Body of pancreas (tissue), 4 donors: ENCODE data around the gene TLR2. TPM values are rescaled to one million over a fixed set of nuclear protein-coding genes. Genes with fewer than 3 reads are reported as not detected.
A peak's percentile ranks its signal among the peaks of the same experiment; 100 is the strongest.

Source experiments
- ATAC-seq: fragments of 150-250 bp; one replicate; pipeline ENCODE4 v1.9.1; 2016
- DNase-seq, 4 donors: peaks; one replicate each; pipeline ENCODE4 v3.0.0-alpha.2; 2019
- H3K27ac ChIP-seq, 4 donors: fragments of 200-600 bp; sonication (generic); 1 replicate in 3 of 4; 2 replicates in 1 of 4; pipeline versions ENCODE4 v1.5.1 to v1.6.1; 2016 to 2019; ENCODE audit warnings: mild to moderate bottlenecking in 1 of 4, mixed read lengths in 1 of 4, moderate library complexity in 1 of 4
- H3K27me3 ChIP-seq, 2 donors: fragments of 200-600 bp; sonication (generic); one replicate each; pipeline ENCODE4 v1.6.0; 2016; ENCODE audit warnings: mild to moderate bottlenecking in 1 of 2
- H3K36me3 ChIP-seq, 2 donors: fragments of 200-600 bp; sonication (generic); replicated peaks in 1 of 2; 2 replicates each; pipeline ENCODE4 v1.5.1; 2016; ENCODE audit warnings: low read depth in 2 of 2; ENCODE audit not compliant: insufficient read depth in 1 of 2
- H3K4me1 ChIP-seq: fragments of 200-600 bp; sonication (generic); one replicate; pipeline ENCODE4 v1.6.0; 2016
- H3K4me3 ChIP-seq, 2 donors: fragments of 200-600 bp; sonication (generic); 1 replicate in 1 of 2; 2 replicates in 1 of 2; pipeline ENCODE4 v1.5.1; 2016 to 2019
- H3K9me3 ChIP-seq, 3 donors: fragments of 200-600 bp; sonication (generic); 1 replicate in 2 of 3; 2 replicates in 1 of 3; pipeline ENCODE4 v1.5.1; 2016
- CTCF ChIP-seq, 7 experiments: fragments of 450-650 bp in 4 of 7; fragments of 200-600 bp in 3 of 7; sonication (generic) in 3 of 7; IDR thresholded peaks; one replicate each; pipeline ENCODE4 v1.5.1; 2016 to 2019; ENCODE audit warnings: antibody characterized with exemption in 7 of 7
- POLR2A ChIP-seq, 3 donors: fragments of 450-650 bp; IDR thresholded peaks; one replicate each; pipeline ENCODE4 v1.6.1; 2016; ENCODE audit warnings: antibody characterized with exemption in 3 of 3, mild to moderate bottlenecking in 2 of 3
- WGBS, 2 donors: methylation state at CpG; one replicate each; pipeline ENCODE4 v1.1.5; 2017; 5-methylcytosine and 5-hydroxymethylcytosine counted together
- intact Hi-C: fragments of 100-400 bp; cut with DNase I; formaldehyde crosslinking; loops from one replicate; pipeline ENCODE4 v1.15.1; 2023
- total RNA-seq, 2 donors: library from RNA; depleted of rRNA; stranded (reverse); fragments of >200 nt; gene quantifications; one replicate each; pipeline ENCODE4 v1.1.0, GENCODE V29; 2016

TLR2 gene
- total RNA-seq, 2 donors from 2014 or later = 9.9 to 15.8 TPM

- Histone ChIP-seq H3K9me3 (peaks cover 0 to 3% (median 0%) of the 10 kb centered on the region in 3 donors), H3K4me3 (no peak overlapping the region), H3K4me1 (no peaks in the 10 kb centered on the region), H3K36me3 (no peaks in the 10 kb centered on the region), H3K27me3 (no peaks in the 10 kb centered on the region), H3K27ac (no peak overlapping the region)
- TF ChIP-seq CTCF (IDR thresholded peaks at IDR 0.05) (no peak), POLR2A (IDR thresholded peaks at IDR 0.05) (no peak)
- 45 to 47% methylated on average over 4 of the region's 4 CpGs for WGBS, 2 donors
- DNase-seq (no peak), ATAC-seq (no peak)
- intact Hi-C loops = no loop called here
These were observed 36.1 kb upstream of the TLR2 start for GRCh38 chr4:153647975-153648374.

- no peak for DNase-seq
These were observed 34.5 kb upstream of the TLR2 start for GRCh38 chr4:153649572-153649991.

GRCh38 chr4:153651116-153651515, 33.0 kb upstream of the TLR2 start:
- intact Hi-C loops = no loop called here
- Histone ChIP-seq H3K27ac (peak overlapping the region in 1 of 4 donors; percentile 57), H3K36me3 (no peaks in the 10 kb centered on the region), H3K4me1 (no peaks in the 10 kb centered on the region), H3K9me3 (no peaks in the 10 kb centered on the region), H3K27me3 (no peaks in the 10 kb centered on the region), H3K4me3 (no peak overlapping the region)
- no peak for DNase-seq
- WGBS, 2 donors = 58 to 62% methylated on average over 3 of the region's 3 CpGs
- TF ChIP-seq POLR2A (IDR thresholded peaks at IDR 0.05) (no peak), CTCF (IDR thresholded peaks at IDR 0.05) (no peak)
- no peak for ATAC-seq

More at GRCh38 chr4:153649572-153649991, 34.5 kb upstream of the TLR2 start:
- TF ChIP-seq POLR2A (IDR thresholded peaks at IDR 0.05) (no peak), CTCF (IDR thresholded peaks at IDR 0.05) (no peak)
- intact Hi-C loops = no loop called here
- no peak for ATAC-seq
- no peaks in the 10 kb centered on the region for H3K36me3 ChIP-seq
- H3K27me3 ChIP-seq = no peaks in the 10 kb centered on the region
- H3K4me1 ChIP-seq = no peaks in the 10 kb centered on the region
- H3K4me3 ChIP-seq = no peak overlapping the region
- WGBS, 2 donors = 48 to 51% methylated on average over 6 of the region's 6 CpGs
- peaks cover 0 to 3% (median 0%) of the 10 kb centered on the region in 3 donors for H3K9me3 ChIP-seq
- H3K27ac ChIP-seq = no peak overlapping the region

GRCh38 chr4:153651587-153651986, 32.5 kb upstream of the TLR2 start:
- intact Hi-C loops = no loop called here
- H3K36me3 ChIP-seq = no peaks in the 10 kb centered on the region
- WGBS, 2 donors = 35 to 74% methylated on average over 5 of the region's 5 CpGs
- H3K9me3 ChIP-seq = no peaks in the 10 kb centered on the region
- H3K4me3 ChIP-seq = no peak overlapping the region
- TF ChIP-seq POLR2A (IDR thresholded peaks at IDR 0.05) (peak in 1 of 3 donors; percentile 48), CTCF (IDR thresholded peaks at IDR 0.05) (no peak)
- H3K27ac ChIP-seq = peak overlapping the region in 2 of 4 donors; percentile 18 to 74
- H3K27me3 ChIP-seq = no peaks in the 10 kb centered on the region
- DNase-seq (peak in 2 of 4 donors; percentile 20 to 77), ATAC-seq (no peak)
- no peaks in the 10 kb centered on the region for H3K4me1 ChIP-seq

GRCh38 chr4:153652051-153652784, 31.9 kb upstream of the TLR2 start:
- DNase-seq (peak in 1 of 4 donors; percentile 59), ATAC-seq (peak; percentile 6)
- Histone ChIP-seq H3K4me1 (no peaks in the 10 kb centered on the region), H3K4me3 (no peak overlapping the region), H3K27ac (peak overlapping the region in 2 of 4 donors; percentile 18 to 74), H3K36me3 (no peaks in the 10 kb centered on the region), H3K9me3 (no peaks in the 10 kb centered on the region), H3K27me3 (no peaks in the 10 kb centered on the region)
- 66 to 68% methylated on average over 11 of the region's 11 CpGs for WGBS, 2 donors
- TF ChIP-seq CTCF (IDR thresholded peaks at IDR 0.05) (no peak), POLR2A (IDR thresholded peaks at IDR 0.05) (no peak)
- intact Hi-C loops = no loop called here
